H1 (cell line): ENCODE data around the gene KEL. TPM values are rescaled to one million over a fixed set of nuclear protein-coding genes. Genes with fewer than 3 reads are reported as not detected.

Source experiments
- CTCF ChIA-PET: fragments of 300-600 bp; sonication (Branson Sonifier 250); formaldehyde crosslinking; loops from one replicate; lab custom pipeline; 2021; ENCODE audit not compliant: partially characterized antibody; lab: Charles Lee
- POLR2A ChIA-PET: fragments of 300-600 bp; sonication (Branson Sonifier 250); formaldehyde crosslinking; loops from one replicate; lab custom pipeline; 2021; ENCODE audit warnings: inconsistent platforms; ENCODE audit not compliant: partially characterized antibody; lab: Charles Lee
- DNase-seq, 2 experiments: peaks; one replicate each; pipeline versions ENCODE4 v3.0.0 to v3.0.0-alpha.2; 2010 to 2022; ENCODE audit warnings: low spot score in 2 of 2, low read depth in 1 of 2, mixed read lengths in 1 of 2
- FAIRE-seq: peaks from 2 replicates; lab custom pipeline; 2011; peaks lifted over from hg19 to GRCh38; lab: Jason Lieb, UNC
- H2AFZ ChIP-seq: 2 replicates; pipeline ENCODE4 v1.8.1; 2012; ENCODE audit warnings: low read length, inconsistent platforms
- H2AK5ac ChIP-seq: 2 replicates; pipeline ENCODE4 v1.6.1; 2013; ENCODE audit warnings: low read depth, low read length
- H2BK120ac ChIP-seq: replicated peaks from 2 replicates; pipeline ENCODE3; 2013; ENCODE audit warnings: low read depth, low read length, inconsistent platforms
- H2BK12ac ChIP-seq: 2 replicates; pipeline ENCODE4 v1.6.1; 2013; ENCODE audit warnings: low read depth, low read length
- H2BK15ac ChIP-seq: 2 replicates; pipeline ENCODE4 v1.6.1; 2013; ENCODE audit warnings: low read length
- H2BK20ac ChIP-seq: 2 replicates; pipeline ENCODE4 v1.6.1; 2013; ENCODE audit warnings: low read length
- H2BK5ac ChIP-seq: 2 replicates; pipeline ENCODE4 v1.6.1; 2013; ENCODE audit warnings: low read depth, low read length
- H3K14ac ChIP-seq: 2 replicates; pipeline ENCODE4 v1.6.1; 2013; ENCODE audit warnings: inconsistent platforms; ENCODE audit not compliant: insufficient read length
- H3K18ac ChIP-seq: 2 replicates; pipeline ENCODE4 v1.6.1; 2013; ENCODE audit warnings: low read length; ENCODE audit errors: extremely low read depth
- H3K23ac ChIP-seq: 2 replicates; pipeline ENCODE4 v1.6.1; 2013; ENCODE audit warnings: inconsistent platforms; ENCODE audit not compliant: insufficient read length
- H3K23me2 ChIP-seq: 2 replicates; pipeline ENCODE4 v1.6.1; 2013; ENCODE audit warnings: low read depth, low read length
- H3K27ac ChIP-seq: 2 replicates; pipeline ENCODE4 v1.6.1; 2011; ENCODE audit warnings: low read depth, low read length, inconsistent platforms
- H3K27me3 ChIP-seq, 4 experiments: replicated peaks in 1 of 4; 1 replicate in 1 of 4; 2 replicates in 3 of 4; pipeline versions ENCODE4 v1.6.1 to v1.8.1; 2011 to 2013; ENCODE audit warnings: low read length in 3 of 4, mild to moderate bottlenecking in 3 of 4, inconsistent platforms in 2 of 4, mixed read lengths in 2 of 4, moderate library complexity in 1 of 4; ENCODE audit not compliant: control insufficient read depth in 3 of 4, insufficient read depth in 3 of 4; ENCODE audit errors: extremely low read depth in 1 of 4
- H3K36me3 ChIP-seq, 4 experiments: 2 replicates each; pipeline versions ENCODE4 v1.6.1 to v1.8.1; 2011 to 2013; ENCODE audit warnings: mild to moderate bottlenecking in 4 of 4, low read length in 3 of 4, moderate library complexity in 2 of 4, control low read depth in 1 of 4, inconsistent platforms in 1 of 4; ENCODE audit not compliant: insufficient read depth in 4 of 4, control insufficient read depth in 2 of 4
- H3K4ac ChIP-seq: replicated peaks from 2 replicates; pipeline ENCODE3; 2013; ENCODE audit warnings: low read length, low read depth, mixed read lengths, inconsistent platforms; ENCODE audit not compliant: insufficient read length
- H3K4me1 ChIP-seq, 4 experiments: replicated peaks in 1 of 4; 1 replicate in 1 of 4; 2 replicates in 3 of 4; pipeline versions ENCODE4 v1.6.1 to v1.8.1; 2011 to 2013; ENCODE audit warnings: low read length in 3 of 4, inconsistent platforms in 2 of 4, mixed read lengths in 1 of 4; ENCODE audit not compliant: insufficient read depth in 4 of 4, control insufficient read depth in 3 of 4
- H3K4me2 ChIP-seq, 2 experiments: 2 replicates each; pipeline versions ENCODE4 v1.6.1 to v1.8.1; 2011 to 2013; ENCODE audit warnings: low read depth in 2 of 2, low read length in 2 of 2, control low read depth in 1 of 2, inconsistent platforms in 1 of 2, mild to moderate bottlenecking in 1 of 2; ENCODE audit not compliant: insufficient read depth in 1 of 2
- H3K4me3 ChIP-seq, 4 experiments: fragments of 200-600, 300-600 bp in 1 of 4; sonication (generic), shearing (Covaris generic), sonication (Bioruptor Twin) in 1 of 4; 2 replicates each; pipeline versions ENCODE4 v1.5.1 to v1.8.1; 2011 to 2016; ENCODE audit warnings: low read length in 4 of 4, low read depth in 3 of 4, control low read depth in 2 of 4, inconsistent platforms in 2 of 4, mild to moderate bottlenecking in 2 of 4, mixed read lengths in 1 of 4, moderate library complexity in 1 of 4; ENCODE audit not compliant: insufficient read depth in 2 of 4; ENCODE audit errors: extremely low read depth in 1 of 4
- H3K56ac ChIP-seq: replicated peaks from 2 replicates; pipeline ENCODE3; 2013; ENCODE audit warnings: low read depth, mild to moderate bottlenecking, mixed read lengths, low read length, inconsistent platforms; ENCODE audit not compliant: insufficient read length
- H3K79me1 ChIP-seq: 2 replicates; pipeline ENCODE4 v1.6.1; 2013; ENCODE audit warnings: low read depth, low read length, control low read depth
- H3K79me2 ChIP-seq, 2 experiments: 2 replicates each; pipeline versions ENCODE4 v1.6.1 to v1.8.1; 2012 to 2013; ENCODE audit warnings: low read length in 2 of 2, mild to moderate bottlenecking in 2 of 2, inconsistent platforms in 1 of 2; ENCODE audit not compliant: insufficient read depth in 2 of 2, control insufficient read depth in 1 of 2
- H3K9ac ChIP-seq, 4 experiments: replicated peaks in 1 of 4; 1 replicate in 1 of 4; 2 replicates in 3 of 4; pipeline versions ENCODE4 v1.6.1 to v1.8.1; 2011 to 2013; ENCODE audit warnings: low read depth in 3 of 4, low read length in 3 of 4, control low read depth in 2 of 4, mild to moderate bottlenecking in 2 of 4, moderate library complexity in 2 of 4, inconsistent platforms in 1 of 4; ENCODE audit errors: extremely low read depth in 1 of 4
- H3K9me3 ChIP-seq, 2 experiments: 2 replicates each; pipeline versions ENCODE4 v1.6.1 to v1.8.1; 2012 to 2013; ENCODE audit warnings: mild to moderate bottlenecking in 2 of 2, moderate library complexity in 2 of 2, control low read depth in 1 of 2, inconsistent platforms in 1 of 2, low read depth in 1 of 2, low read length in 1 of 2, mixed read lengths in 1 of 2; ENCODE audit not compliant: insufficient read depth in 2 of 2
- H4K20me1 ChIP-seq, 2 experiments: replicated peaks in 1 of 2; 2 replicates each; pipeline versions ENCODE3 to v1.8.1; 2011 to 2013; ENCODE audit warnings: inconsistent platforms in 2 of 2, low read length in 2 of 2, mild to moderate bottlenecking in 1 of 2; ENCODE audit not compliant: insufficient read depth in 2 of 2, control insufficient read depth in 1 of 2
- H4K5ac ChIP-seq: 2 replicates; pipeline ENCODE4 v1.6.1; 2013; ENCODE audit warnings: low read length, low read depth, mixed read lengths, inconsistent platforms; ENCODE audit not compliant: insufficient read length
- H4K8ac ChIP-seq: 2 replicates; pipeline ENCODE4 v1.8.0; 2013; ENCODE audit warnings: mild to moderate bottlenecking, moderate library complexity, low read length, inconsistent platforms; ENCODE audit not compliant: insufficient read depth; ENCODE audit errors: extremely low read depth
- H4K91ac ChIP-seq: replicated peaks from 2 replicates; pipeline ENCODE3; 2013; ENCODE audit warnings: low read length, mixed read lengths, inconsistent platforms; ENCODE audit not compliant: insufficient read length
- ATF3 ChIP-seq: IDR thresholded peaks from 2 replicates; pipeline ENCODE4 v1.6.1; 2011; ENCODE audit warnings: low read depth, mild to moderate bottlenecking, low read length; ENCODE audit not compliant: insufficient read depth
- BRCA1 ChIP-seq: IDR thresholded peaks from 2 replicates; pipeline ENCODE4 v1.6.1; 2012; ENCODE audit warnings: low read depth, low read length, improper control_type of control experiment
- WGBS, 2 experiments: shearing (Covaris generic) in 1 of 2; methylation state at CpG; one replicate each; pipeline versions ENCODE4 v1.1.6 to v1.1.7; 2013 to 2015; ENCODE audit warnings: low lambda C conversion rate in 2 of 2, mixed read lengths in 2 of 2, inconsistent platforms in 1 of 2, low coverage in 1 of 2, missing lambda C conversion rate in 1 of 2; ENCODE audit not compliant: insufficient replicate concordance in 2 of 2, insufficient coverage in 1 of 2, insufficient read length in 1 of 2; ENCODE audit errors: extremely low coverage in 1 of 2, missing lambda C conversion rate in 1 of 2; 5-methylcytosine and 5-hydroxymethylcytosine counted together
- polyA plus RNA-seq, 7 experiments: library from polyadenylated mRNA; depleted of rRNA in 3 of 7; stranded (reverse) in 5 of 7; unstranded in 2 of 7; fragments of >200 nt in 5 of 7; fragments of 200-250 nt in 2 of 7; gene quantifications; 1 replicate in 5 of 7; 2 replicates in 1 of 7; 4 replicates in 1 of 7; pipeline versions ENCODE4 v1.2.1 to v1.2.3, GENCODE V29; 2011 to 2013; ENCODE audit warnings: missing spikeins in 2 of 7, mixed read lengths in 2 of 7
- total RNA-seq: library from RNA; stranded (reverse); fragmentation: NEBNext Ultra II Directional; extraction: Animal tissue kit (Norgen Biotek cat#: 25700); gene quantifications from 2 replicates; pipeline ENCODE4 v1.2.1, GENCODE V29; 2021

Gene KEL
- total and polyA plus RNA-seq, 2 of the 8 experiments (the other 6 are each of a cell fraction or from before 2014, with no cell fraction given): 1.8 to 1.9 TPM

- Histone ChIP-seq H4K8ac (no peak overlapping the region), H4K5ac (no peak overlapping the region), H2AFZ (no peak overlapping the region), H3K79me2 (no peaks in the 10 kb centered on the region), H3K18ac (no peak overlapping the region), H2BK120ac (no peak overlapping the region), H3K9ac (no peak overlapping the region), H3K79me1 (no peaks in the 10 kb centered on the region), H3K14ac (no peak overlapping the region), H3K36me3 (no peaks in the 10 kb centered on the region), H2AK5ac (no peak overlapping the region), H2BK15ac (no peak overlapping the region), H3K23ac (no peak overlapping the region), H3K27ac (no peak overlapping the region), H3K4me1 (no peaks in the 10 kb centered on the region), H2BK20ac (no peak overlapping the region), H4K91ac (no peak overlapping the region), H3K4ac (no peak overlapping the region), H3K27me3 (no peaks in the 10 kb centered on the region), H2BK5ac (no peak overlapping the region), H3K4me3 (no peak overlapping the region), H3K23me2 (no peaks in the 10 kb centered on the region), H2BK12ac (no peak overlapping the region), H3K9me3 (0 out of 4 replicates have a peak, but pooled peaks cover 0 to 4% of the 10 kb centered on the region in 2 experiments), H3K56ac (no peak overlapping the region), H3K4me2 (no peak overlapping the region), H4K20me1 (no peaks in the 10 kb centered on the region)
- no peak for DNase-seq
- ChIA-PET POLR2A (interaction anchor here (0.6 kb wide), 1 partner anchor 292 kb away, joined by 3 read pairs; no protein-coding TSS in a partner anchor), CTCF (interaction anchor here (1.1 to 1.4 kb wide), 2 partner anchors 13 to 102 kb away, joined by 3 read pairs; partner anchors contain the start of gene KEL)
- TF ChIP-seq ATF3 (no peak), BRCA1 (no peak)
- no peak for FAIRE-seq
- WGBS, 2 experiments: 87% methylated on average over 3 of the region's 3 CpGs; no CpG with 5 or more reads in 1 of the 2 experiments
Observed at GRCh38 chr7:142974626-142975025, 12.5 kb upstream of the KEL start.
